ENCODE results near the gene AASS. TPM values are rescaled to one million over a fixed set of nuclear protein-coding genes. Genes with fewer than 3 reads are reported as not detected.

Gene AASS
- total and polyA plus RNA-seq, 2 of the 8 experiments (the other 6 are each of a cell fraction or from before 2014, with no cell fraction given), result 203 to 394 TPM

DNA sequence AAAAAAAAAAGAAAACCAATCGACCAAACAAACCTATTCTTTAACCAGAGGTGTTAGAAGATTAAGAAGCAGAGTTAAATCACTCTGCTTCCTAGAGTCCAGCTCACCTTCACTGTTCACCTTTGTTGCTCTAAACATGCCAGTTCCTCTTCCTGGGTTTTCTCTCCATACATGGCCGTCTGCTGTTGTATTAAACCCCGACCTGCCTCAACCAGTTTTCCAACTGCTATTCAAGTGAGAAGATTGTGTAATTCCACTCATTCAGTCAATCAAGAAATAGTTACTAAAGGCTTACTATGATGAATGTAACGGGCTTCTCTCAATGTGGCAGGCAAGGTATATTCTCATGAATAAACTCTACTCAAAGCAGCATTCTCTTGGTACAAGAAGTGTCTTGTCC lies 8.8 kb downstream of the AASS start:
- WGBS, 2 experiments (ENCODE audit: extremely low coverage in 1 of 2, insufficient coverage in 1 of 2, insufficient read length in 1 of 2, insufficient replicate concordance in 2 of 2, low coverage in 1 of 2, low lambda C conversion rate in 2 of 2, missing lambda C conversion rate in 1 of 2), result 83% methylated on average over 4 of the region's 4 CpGs; no CpG with 5 or more reads in 1 of the 2 experiments
- TF ChIP-seq EZH2 (IDR thresholded peaks at IDR 0.05; ENCODE audit: low read depth, low read length, severe bottlenecking) (no peak), POLR2AphosphoS5 (IDR thresholded peaks at IDR 0.05; ENCODE audit: low read depth, low read length) (peak; percentile 51; the same call in 1 of the 2 replicates), CEBPB (IDR thresholded peaks at IDR 0.05; ENCODE audit: low read depth, low read length) (0 out of 2 replicates have a peak, but pooled peaks have one; percentile 18), SP1 (IDR thresholded peaks at IDR 0.05; ENCODE audit: low read depth, low read length) (no peak), HDAC2 (IDR thresholded peaks at IDR 0.05; ENCODE audit: borderline replicate concordance in 1 of 2, low read depth in 2 of 2, low read length in 2 of 2) (no peak), TAF7 (optimal IDR thresholded peaks at IDR 0.05; ENCODE audit: borderline replicate concordance, low read depth, low read length) (no peak), CHD2 (IDR thresholded peaks at IDR 0.05; ENCODE audit: low read length) (no peak), NANOG (IDR thresholded peaks at IDR 0.05; ENCODE audit: insufficient read depth, low read depth, low read length, poor library complexity, severe bottlenecking) (no peak), BCL11A (IDR thresholded peaks at IDR 0.05; ENCODE audit: low read depth in 2 of 2, low read length in 2 of 2) (no peak), BRCA1 (IDR thresholded peaks at IDR 0.05; ENCODE audit: low read depth, low read length) (no peak), KDM5A (IDR thresholded peaks at IDR 0.05; ENCODE audit: low read length) (no peak)
- TF ChIP-seq, protein P1, sequence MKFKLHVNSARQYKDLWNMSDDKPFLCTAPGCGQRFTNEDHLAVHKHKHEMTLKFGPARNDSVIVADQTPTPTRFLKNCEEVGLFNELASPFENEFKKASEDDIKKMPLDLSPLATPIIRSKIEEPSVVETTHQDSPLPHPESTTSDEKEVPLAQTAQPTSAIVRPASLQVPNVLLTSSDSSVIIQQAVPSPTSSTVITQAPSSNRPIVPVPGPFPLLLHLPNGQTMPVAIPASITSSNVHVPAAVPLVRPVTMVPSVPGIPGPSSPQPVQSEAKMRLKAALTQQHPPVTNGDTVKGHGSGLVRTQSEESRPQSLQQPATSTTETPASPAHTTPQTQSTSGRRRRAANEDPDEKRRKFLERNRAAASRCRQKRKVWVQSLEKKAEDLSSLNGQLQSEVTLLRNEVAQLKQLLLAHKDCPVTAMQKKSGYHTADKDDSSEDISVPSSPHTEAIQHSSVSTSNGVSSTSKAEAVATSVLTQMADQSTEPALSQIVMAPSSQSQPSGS (IDR thresholded peaks at IDR 0.05; ENCODE audit: low read length), result no peak

More for the DNA sequence above, 8.8 kb downstream of the AASS start:
- Histone ChIP-seq H3K79me2 (ENCODE audit: control insufficient read depth in 1 of 2, insufficient read depth in 2 of 2, low read length in 2 of 2) (peaks cover 74 to 99% of the 10 kb centered on the region in 2 experiments), H3K27me3 (replicated peaks in 1 of 4; ENCODE audit: control insufficient read depth in 3 of 4, extremely low read depth in 1 of 4, insufficient read depth in 3 of 4, low read length in 3 of 4) (no peaks in the 10 kb centered on the region), H3K4me3 (ENCODE audit: extremely low read depth in 1 of 4, insufficient read depth in 2 of 4, low read depth in 3 of 4, low read length in 4 of 4) (peak overlapping the region in 2 of 4 experiments; percentile 5 to 98; a peak in 3 of 8 replicates), H3K9me3 (ENCODE audit: insufficient read depth in 2 of 2, low read depth in 1 of 2, low read length in 1 of 2) (no peaks in the 10 kb centered on the region), H3K23me2 (ENCODE audit: low read depth, low read length) (no peaks in the 10 kb centered on the region), H2AFZ (ENCODE audit: low read length) (no peak overlapping the region), H3K36me3 (ENCODE audit: control insufficient read depth in 2 of 4, insufficient read depth in 4 of 4, low read length in 3 of 4) (peaks cover 0 to 95% (median 28%) of the 10 kb centered on the region in 4 experiments; a peak in 6 of 8 replicates), H4K20me1 (replicated peaks in 1 of 2; ENCODE audit: control insufficient read depth in 1 of 2, insufficient read depth in 2 of 2, low read length in 2 of 2) (peaks cover 31 to 51% of the 10 kb centered on the region in 2 experiments), H3K27ac (ENCODE audit: low read depth, low read length) (no peak overlapping the region), H2BK5ac (ENCODE audit: low read depth, low read length) (no peak overlapping the region), H3K14ac (ENCODE audit: insufficient read length) (no peak overlapping the region), H3K18ac (ENCODE audit: extremely low read depth, low read length) (no peak overlapping the region), H3K4me1 (replicated peaks in 1 of 4; ENCODE audit: control insufficient read depth in 3 of 4, insufficient read depth in 4 of 4, low read length in 3 of 4) (peaks cover 0 to 17% (median 6%) of the 10 kb centered on the region in 4 experiments; a peak in 5 of 7 replicates), H2BK20ac (ENCODE audit: low read length) (no peak overlapping the region), H3K9ac (replicated peaks in 1 of 4; ENCODE audit: extremely low read depth in 1 of 4, low read depth in 3 of 4, low read length in 3 of 4) (no peak overlapping the region), H2BK12ac (ENCODE audit: low read depth, low read length) (no peak overlapping the region), H3K4me2 (ENCODE audit: insufficient read depth in 1 of 2, low read depth in 2 of 2, low read length in 2 of 2) (peak overlapping the region; percentile 40 to 83; a peak in 2 of 4 replicates), H4K91ac (replicated peaks; ENCODE audit: insufficient read length, low read length) (no peak overlapping the region), H3K56ac (replicated peaks; ENCODE audit: insufficient read length, low read depth, low read length) (no peak overlapping the region), H3K79me1 (ENCODE audit: low read depth, low read length) (no peaks in the 10 kb centered on the region), H2AK5ac (ENCODE audit: low read depth, low read length) (no peak overlapping the region), H3K23ac (ENCODE audit: insufficient read length) (no peak overlapping the region), H3K4ac (replicated peaks; ENCODE audit: insufficient read length, low read depth, low read length) (no peak overlapping the region), H2BK120ac (replicated peaks; ENCODE audit: low read depth, low read length) (no peak overlapping the region), H2BK15ac (ENCODE audit: low read length) (no peak overlapping the region), H4K8ac (ENCODE audit: extremely low read depth, insufficient read depth, low read length) (no peak overlapping the region), H4K5ac (ENCODE audit: insufficient read length, low read depth, low read length) (no peak overlapping the region)
- CTCF ChIA-PET (ENCODE audit: partially characterized antibody), result interaction anchor here (0.6 kb wide), 1 partner anchor 1056 kb away, joined by 3 read pairs; no protein-coding TSS in a partner anchor
- POLR2A ChIA-PET (ENCODE audit: partially characterized antibody), result interaction anchor here (1.6 to 8.0 kb wide), 5 partner anchors 8 to 171 kb away, joined by 5 to 66 read pairs (median 17); partner anchors contain the start of gene AASS
- DNase-seq (ENCODE audit: low read depth in 1 of 2, low spot score in 2 of 2) (no peak), FAIRE-seq (no peak)

Measured in H1 (cell line).